ENCODE data around the gene KIF13A.
"Not testable (repeated sequence)": the region's sequence is repeated elsewhere in the genome, so short reads cannot be mapped to it uniquely, and the experiment has no call there.

- TF ChIP-seq POLR2AphosphoS5 (IDR thresholded peaks at IDR 0.05; ENCODE audit: low read depth); EZH2phosphoT487 (IDR thresholded peaks at IDR 0.05; ENCODE audit: unreplicated experiment); CTCF (conservative IDR thresholded peaks at IDR 0.05; ENCODE audit: low read depth in 2 of 2); EZH2 (IDR thresholded peaks at IDR 0.05; ENCODE audit: low read depth, unreplicated experiment); JUNB (IDR thresholded peaks at IDR 0.05; ENCODE audit: unreplicated experiment); CREB1 (CRISPR knock-in tag; IDR thresholded peaks at IDR 0.05; ENCODE audit: low read depth); NANOG (IDR thresholded peaks at IDR 0.05; ENCODE audit: borderline replicate concordance); STAT1 (IDR thresholded peaks at IDR 0.05; ENCODE audit: unreplicated experiment); REST (IDR thresholded peaks at IDR 0.05; ENCODE audit: unreplicated experiment); ZNF114 (CRISPR knock-in tag; IDR thresholded peaks at IDR 0.05); ZNF331 (CRISPR knock-in tag; IDR thresholded peaks at IDR 0.05; ENCODE audit: low read depth): not testable (repeated sequence)
- TF ChIP-seq, protein P1, sequence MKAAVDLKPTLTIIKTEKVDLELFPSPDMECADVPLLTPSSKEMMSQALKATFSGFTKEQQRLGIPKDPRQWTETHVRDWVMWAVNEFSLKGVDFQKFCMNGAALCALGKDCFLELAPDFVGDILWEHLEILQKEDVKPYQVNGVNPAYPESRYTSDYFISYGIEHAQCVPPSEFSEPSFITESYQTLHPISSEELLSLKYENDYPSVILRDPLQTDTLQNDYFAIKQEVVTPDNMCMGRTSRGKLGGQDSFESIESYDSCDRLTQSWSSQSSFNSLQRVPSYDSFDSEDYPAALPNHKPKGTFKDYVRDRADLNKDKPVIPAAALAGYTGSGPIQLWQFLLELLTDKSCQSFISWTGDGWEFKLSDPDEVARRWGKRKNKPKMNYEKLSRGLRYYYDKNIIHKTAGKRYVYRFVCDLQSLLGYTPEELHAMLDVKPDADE (IDR thresholded peaks at IDR 0.05), result not testable (repeated sequence)
Measured at GRCh38 chr6:17857188-17857587, 130.2 kb downstream of the KIF13A start.

Measured in GM23338 (cell line).